ENCODE results near the gene CALHM1.

The CALHM1 gene

GRCh38 chr10:103452506-103453230 lies 6.0 kb downstream of the CALHM1 start:
- DNase-seq, result no peak

DNA sequence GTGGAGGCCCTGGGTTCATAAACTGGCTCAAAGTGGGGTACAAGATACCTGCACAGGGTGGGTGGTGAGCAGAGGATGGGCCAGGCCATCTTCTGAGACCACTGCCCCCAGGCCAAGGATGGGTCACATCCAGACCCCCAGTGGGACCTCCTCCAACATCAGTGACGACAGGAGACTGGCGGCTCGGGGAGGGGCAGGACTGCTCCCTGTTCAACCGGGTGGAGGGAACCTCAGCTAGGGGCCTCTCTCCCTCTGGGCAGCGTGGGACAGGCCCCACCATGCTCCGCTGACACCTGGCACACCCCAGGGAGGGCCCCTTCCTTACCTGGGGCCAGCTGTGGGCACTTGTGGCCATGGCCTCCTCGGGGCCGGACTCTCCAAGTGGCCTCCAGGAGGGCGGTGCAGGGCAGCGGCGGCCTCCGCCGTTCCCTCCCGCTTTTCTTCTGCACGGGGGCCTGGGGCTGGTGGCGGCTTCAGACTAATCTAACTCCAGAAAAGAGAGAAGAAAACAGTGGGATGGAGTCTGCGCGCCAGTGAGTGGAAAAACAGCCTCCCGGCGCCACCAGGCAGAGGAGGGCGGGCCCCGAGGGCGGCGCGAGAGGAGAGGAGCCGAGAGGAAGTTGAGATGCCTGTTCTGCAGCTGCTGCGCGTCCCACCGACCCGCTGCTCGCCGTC lies 6.7 kb downstream of the CALHM1 start, which contains the start of gene CALHM2:
TSS of gene CALHM2 (minus strand) at position 540 of the 675 bp plus-strand sequence. CDS start 2,429 bp downstream, outside the sequence.
- peak; percentile 17 for DNase-seq

DNA sequence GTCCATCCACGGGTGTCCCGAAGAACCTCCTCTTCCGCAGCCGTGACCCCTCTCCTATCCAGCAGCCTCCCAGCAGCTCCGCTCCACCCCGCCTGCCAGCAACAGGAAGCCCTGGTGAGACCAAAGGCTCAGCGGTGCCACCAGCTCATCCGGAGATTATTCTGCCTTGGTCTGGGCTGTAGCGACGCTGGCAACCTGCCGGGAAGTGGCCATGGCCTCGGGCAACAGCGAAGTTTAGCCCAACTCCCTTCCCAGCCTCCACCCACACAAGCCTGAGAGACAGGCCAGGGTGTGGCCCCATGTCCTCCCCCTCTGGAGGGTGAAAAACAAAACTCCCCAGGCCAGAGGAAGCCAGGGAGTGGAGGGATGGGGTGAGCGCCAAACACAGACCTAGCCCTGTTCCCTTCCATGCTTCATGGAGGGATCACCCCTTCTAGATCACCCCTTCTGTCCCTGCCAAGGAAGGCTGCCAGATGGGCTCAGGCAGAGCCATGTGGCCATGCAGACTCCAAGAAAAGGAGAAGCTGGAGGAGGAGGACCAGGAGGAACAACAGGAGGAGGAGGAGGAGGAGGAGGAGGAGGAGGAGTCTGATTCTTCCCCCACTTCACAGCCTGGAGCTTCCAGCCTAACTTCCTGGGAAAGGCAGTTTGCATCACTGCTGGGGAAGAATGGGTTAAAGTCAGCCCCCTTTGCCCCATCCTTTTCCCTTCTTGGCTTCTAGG lies 7.4 kb downstream of the CALHM1 start:
- no peak for DNase-seq

GRCh38 chr10:103450201-103450695 lies 8.5 kb downstream of the CALHM1 start:
- no peak for DNase-seq

- no peak for DNase-seq
These were observed 9.2 kb downstream of the CALHM1 start for GRCh38 chr10:103449208-103450144.

DNA sequence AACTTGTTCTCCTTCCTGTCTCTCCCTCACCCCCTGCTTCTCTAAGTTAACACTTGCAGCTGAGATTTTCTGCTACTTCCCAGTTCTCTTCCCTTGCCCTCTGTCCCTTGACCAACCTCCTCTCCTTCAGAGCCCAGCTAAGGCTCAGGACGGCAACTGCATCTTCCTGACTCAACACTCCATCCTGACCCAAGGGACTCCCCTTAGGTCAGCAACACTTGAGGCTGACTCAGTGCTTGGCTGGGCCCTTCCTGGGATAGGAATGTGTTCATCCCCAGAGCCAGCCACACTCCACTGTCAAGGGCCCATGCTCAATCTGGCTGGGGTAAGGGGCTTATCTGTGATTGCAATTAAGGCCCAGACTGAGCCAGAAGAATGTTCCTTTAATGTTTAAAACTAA lies 10.0 kb downstream of the CALHM1 start:
- no peak for DNase-seq

- DNase-seq, result no peak
These were observed 11.5 kb downstream of the CALHM1 start for GRCh38 chr10:103447187-103447586.

DNA sequence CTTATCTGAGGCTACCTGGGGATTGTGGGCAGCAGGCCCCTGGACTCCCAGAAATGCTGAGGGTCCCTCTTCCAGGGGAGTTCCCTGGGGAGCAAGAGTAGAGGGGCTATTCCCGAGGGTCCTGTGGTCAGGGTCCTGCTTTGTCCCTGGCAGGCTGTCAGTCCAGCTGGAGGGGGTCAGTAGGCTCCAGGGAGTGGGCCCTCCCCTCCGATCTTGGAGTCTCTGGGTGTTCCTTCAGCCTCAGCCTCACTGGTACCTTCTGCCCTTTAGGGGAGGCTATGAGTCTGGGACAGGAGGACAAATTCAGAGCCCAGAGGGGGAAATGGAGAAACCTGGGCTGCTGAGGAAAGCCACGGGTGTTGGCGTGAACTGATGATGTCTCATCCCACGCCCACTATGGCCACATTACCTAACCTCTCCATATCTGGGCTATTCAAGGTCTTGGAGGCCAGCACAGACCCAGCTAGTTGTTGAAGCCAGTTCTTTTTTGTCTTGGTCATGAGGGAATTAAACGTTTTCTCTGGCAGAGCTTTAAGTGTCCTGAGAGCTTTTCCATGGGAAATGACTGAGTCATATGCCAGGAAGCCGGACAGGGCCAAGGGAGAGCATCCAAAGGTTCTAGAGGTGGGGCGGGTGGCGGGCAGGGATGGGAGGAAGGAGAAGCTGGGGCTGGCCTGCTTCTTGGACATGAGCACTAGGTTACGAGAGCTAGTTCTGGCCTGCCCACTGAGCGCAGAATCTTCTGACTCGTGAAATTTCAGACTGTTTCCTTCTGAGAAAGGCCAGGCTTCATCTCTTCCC lies 12.7 kb downstream of the CALHM1 start:
- DNase-seq, result no peak

DNA sequence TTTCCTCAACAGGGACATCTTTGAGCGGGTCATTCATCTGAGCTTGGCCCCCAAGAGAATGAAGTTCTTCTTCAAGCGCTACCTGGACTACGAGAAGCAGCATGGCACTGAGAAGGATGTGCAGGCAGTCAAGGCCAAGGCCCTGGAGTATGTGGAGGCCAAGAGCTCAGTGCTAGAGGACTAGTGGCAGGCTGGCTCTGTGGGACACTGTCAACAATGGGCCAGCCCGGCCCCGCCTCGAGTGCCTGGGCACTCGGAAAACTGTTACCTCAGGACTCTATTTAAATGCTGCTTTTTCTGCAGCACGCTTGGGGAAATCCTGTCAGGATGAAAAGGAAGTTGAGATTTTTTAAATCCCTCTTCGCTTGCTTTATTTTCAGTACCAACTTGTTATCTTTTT lies 13.3 kb downstream of the CALHM1 start:
- no peak for DNase-seq

DNA sequence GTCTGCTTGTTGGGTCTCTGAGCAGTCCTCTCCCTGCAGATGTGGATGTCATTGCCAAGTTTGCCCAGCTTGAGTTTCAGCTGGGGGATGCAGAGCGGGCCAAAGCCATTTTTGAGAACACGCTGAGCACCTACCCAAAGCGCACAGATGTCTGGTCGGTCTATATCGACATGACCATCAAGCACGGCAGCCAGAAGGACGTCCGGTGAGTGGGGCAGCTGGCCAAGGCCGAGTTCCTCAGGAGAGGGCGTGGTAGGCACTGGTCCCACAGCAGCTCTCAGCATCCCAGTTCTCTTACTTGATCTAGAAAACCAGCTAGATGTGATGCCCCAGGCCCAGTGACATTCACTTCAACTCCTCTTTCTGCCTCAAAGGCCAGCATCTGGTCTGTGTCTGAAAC lies 14.2 kb downstream of the CALHM1 start:
- DNase-seq, result no peak

GRCh38 chr10:103443475-103444185 lies 15.1 kb downstream of the CALHM1 start:
- DNase-seq, result no peak

GRCh38 chr10:103442031-103442461 lies 16.7 kb downstream of the CALHM1 start:
- no peak for DNase-seq

DNA sequence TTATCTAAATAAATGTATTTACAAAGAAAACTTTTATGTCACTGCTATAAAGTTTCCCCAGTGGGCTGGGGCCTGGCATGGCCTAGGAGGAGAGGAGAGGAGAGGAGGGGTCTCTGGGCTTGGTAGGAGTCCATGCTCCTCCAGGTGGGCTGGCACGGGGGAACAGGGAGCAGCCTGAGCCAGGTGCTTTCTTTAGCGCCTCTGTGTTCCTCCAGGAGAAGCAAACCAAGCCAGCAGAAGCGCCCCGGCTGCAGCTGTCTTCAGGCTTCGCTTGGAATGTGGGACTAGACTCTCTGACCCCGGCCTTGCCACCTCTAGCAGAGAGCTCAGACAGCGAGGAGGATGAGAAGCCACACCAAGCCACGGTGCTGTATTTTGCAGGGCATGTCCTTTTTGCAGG lies 17.1 kb downstream of the CALHM1 start:
- DNase-seq, result no peak

DNA sequence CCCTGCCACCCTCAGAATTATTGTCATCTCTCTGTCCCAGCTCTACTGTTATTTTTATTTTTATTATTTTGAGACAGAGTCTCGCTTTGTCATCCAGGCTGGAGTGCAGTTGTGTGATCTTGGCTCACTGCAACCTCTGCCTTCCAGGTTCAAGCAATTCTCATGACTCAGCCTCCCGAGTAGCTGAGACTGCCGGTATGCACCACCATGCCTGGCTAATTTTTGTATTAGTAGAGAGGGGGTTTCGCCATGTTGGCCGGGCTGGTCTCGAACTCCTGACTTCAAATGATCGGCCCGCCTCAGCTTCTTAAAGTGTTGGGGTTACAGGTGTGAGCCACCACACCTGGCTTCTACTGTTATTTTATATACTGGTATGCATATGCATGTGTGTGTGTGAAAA lies 17.5 kb downstream of the CALHM1 start:
- no peak for DNase-seq

GRCh38 chr10:103440416-103440815 lies 18.3 kb downstream of the CALHM1 start:
- DNase-seq, result no peak

- DNase-seq, result no peak
These were observed 18.9 kb downstream of the CALHM1 start for GRCh38 chr10:103439776-103440175.

GRCh38 chr10:103433858-103434257 lies 24.8 kb downstream of the CALHM1 start:
- no peak for DNase-seq

DNA sequence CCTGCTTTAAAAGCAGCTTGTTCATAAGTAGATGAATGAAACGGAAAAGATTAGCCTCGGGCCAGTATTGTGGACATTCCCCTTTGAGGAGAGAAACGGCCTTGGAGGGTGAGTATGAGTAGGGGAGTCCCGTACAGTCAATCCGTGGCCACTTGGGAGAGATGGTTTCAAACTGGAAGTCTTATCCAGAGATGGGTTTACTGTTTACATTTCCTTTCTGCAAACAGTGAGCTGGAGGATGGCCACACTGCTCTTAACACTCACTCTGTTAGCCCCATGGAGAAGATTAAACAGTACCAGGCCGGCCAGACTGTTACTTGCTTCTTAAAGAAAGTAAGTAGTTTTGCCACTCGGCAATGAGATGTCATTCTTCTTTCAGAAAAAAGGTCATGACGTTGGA lies 26.8 kb downstream of the CALHM1 start:
- DNase-seq, result no peak

GRCh38 chr10:103429647-103430046 lies 29.1 kb downstream of the CALHM1 start:
- DNase-seq, result no peak

DNA sequence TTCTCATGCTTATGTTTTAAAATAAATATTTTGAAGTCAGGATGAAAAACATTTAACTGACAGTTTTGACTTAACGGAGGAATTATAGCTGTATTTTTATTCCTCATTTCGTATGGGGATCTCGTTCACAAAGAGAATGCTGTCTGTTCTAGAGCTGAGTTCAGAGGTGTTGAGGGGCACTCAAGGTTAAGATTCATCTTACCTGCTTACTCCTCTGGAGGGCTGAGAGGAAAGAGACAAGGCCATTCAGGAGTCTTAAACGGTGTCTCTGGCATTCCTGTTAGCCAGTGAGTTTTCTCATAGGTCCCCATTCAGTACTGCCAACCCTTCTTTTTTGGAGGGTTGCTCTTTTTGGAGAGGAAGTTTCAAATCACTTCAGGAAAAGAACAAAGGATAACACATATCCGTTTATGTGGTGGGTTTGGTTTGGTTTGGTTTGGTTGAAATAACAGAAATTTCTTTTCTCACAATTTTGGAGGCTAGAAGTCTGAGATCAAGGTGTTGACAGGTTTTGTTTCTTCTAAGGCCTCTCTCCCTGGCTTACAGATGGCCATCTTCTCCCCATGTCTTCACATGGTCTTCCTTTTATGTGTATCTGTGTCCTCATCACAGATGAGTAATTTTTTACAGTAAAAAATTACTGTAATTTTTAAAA lies 29.6 kb downstream of the CALHM1 start:
- no peak for DNase-seq
